Activated naive CD4-positive, alpha-beta T cell treated with Interleukin-2 at 50 U/mL for 16 hours (primary cell): Measurements from ENCODE around the gene CCDC184.
"Not testable (repeated sequence)": the region's sequence is repeated elsewhere in the genome, so short reads cannot be mapped to it uniquely, and the experiment has no call there.

Experiments
- DNase-seq: peaks from one replicate; pipeline ENCODE4 v3.0.0-alpha.2; 2020

The CCDC184 gene

GRCh38 chr12:48183091-48183875 is at the start of gene CCDC184:
CCDC184 (plus strand) TSS chr12:48183644; CDS start chr12:48184123, 479 bp downstream.
- peak; percentile 75 for DNase-seq

GRCh38 chr12:48135027-48135426 is 48.4 kb upstream of the CCDC184 start:
- DNase-seq: no peak

- no peak for DNase-seq
These were observed 40.4 kb upstream of the CCDC184 start for GRCh38 chr12:48142818-48143674.

GRCh38 chr12:48143898-48144297 is 39.5 kb upstream of the CCDC184 start:
- no peak for DNase-seq

GRCh38 chr12:48145981-48146380 is 37.5 kb upstream of the CCDC184 start:
- DNase-seq: no peak

- DNase-seq: no peak
These were observed 32.2 kb upstream of the CCDC184 start for GRCh38 chr12:48151103-48151771.

GRCh38 chr12:48155786-48156185 is 27.7 kb upstream of the CCDC184 start:
- not testable (repeated sequence) for DNase-seq

- no peak for DNase-seq
These were observed 26.8 kb upstream of the CCDC184 start for GRCh38 chr12:48156652-48157017.

GRCh38 chr12:48157018-48157888 is 26.2 kb upstream of the CCDC184 start, which contains the start of gene ASB8:
ASB8 (minus strand) TSS chr12:48157515; CDS start chr12:48153496, 4,019 bp downstream.
- DNase-seq: peak; percentile 100

GRCh38 chr12:48157889-48158370 is 25.5 kb upstream of the CCDC184 start:
- peak; percentile 5 for DNase-seq

GRCh38 chr12:48160046-48160445 is 23.4 kb upstream of the CCDC184 start:
- no peak for DNase-seq

- DNase-seq: no peak
These were observed 22.6 kb upstream of the CCDC184 start for GRCh38 chr12:48160807-48161206.

- DNase-seq: no peak
These were observed 20.2 kb upstream of the CCDC184 start for GRCh38 chr12:48163150-48163747.

GRCh38 chr12:48164451-48164850 is 19.0 kb upstream of the CCDC184 start:
- no peak for DNase-seq

- peak; percentile 36 for DNase-seq
These were observed 18.1 kb upstream of the CCDC184 start for GRCh38 chr12:48165089-48165981.

- DNase-seq: no peak
These were observed 14.4 kb upstream of the CCDC184 start for GRCh38 chr12:48169011-48169410.

GRCh38 chr12:48175613-48176416 is 7.6 kb upstream of the CCDC184 start:
- DNase-seq: no peak

GRCh38 chr12:48176417-48176751 is 7.1 kb upstream of the CCDC184 start:
- DNase-seq: no peak

GRCh38 chr12:48177982-48178381 is 5.5 kb upstream of the CCDC184 start:
- no peak for DNase-seq

- DNase-seq: no peak
These were observed 4.0 kb upstream of the CCDC184 start for GRCh38 chr12:48179466-48179865.
